HG03469 (cell line): ENCODE results near the gene PRKAG2.

Experiments used
- ATAC-seq: cut with Tn5 transposase; IDR thresholded peaks from one replicate; pipeline ENCODE4 v1.9.1; 2021; ENCODE audit warnings: mild to moderate bottlenecking, moderate library complexity, moderate number of reproducible peaks; ENCODE audit not compliant: unreplicated experiment

PRKAG2 gene

DNA sequence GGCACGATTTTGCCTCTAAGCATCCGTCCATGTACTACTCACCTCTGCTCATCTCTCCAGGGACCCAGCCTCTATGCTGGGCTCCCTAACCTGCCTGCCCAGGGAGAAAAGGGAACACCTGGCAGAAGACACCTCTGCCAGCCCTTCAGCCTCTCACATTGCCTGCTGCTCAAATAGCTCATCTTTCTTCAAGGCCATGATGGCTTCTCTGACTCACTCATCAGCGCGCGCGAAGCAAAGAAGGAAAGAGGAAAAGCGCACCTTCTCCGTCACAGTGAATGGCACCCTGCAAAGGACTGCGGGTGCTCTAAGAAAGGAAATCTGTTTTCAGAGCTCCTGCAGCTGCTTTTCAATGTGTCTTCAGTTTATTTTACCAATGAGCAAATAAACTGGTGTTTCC lies 174.0 kb downstream of the PRKAG2 start:
- no peak for ATAC-seq

DNA sequence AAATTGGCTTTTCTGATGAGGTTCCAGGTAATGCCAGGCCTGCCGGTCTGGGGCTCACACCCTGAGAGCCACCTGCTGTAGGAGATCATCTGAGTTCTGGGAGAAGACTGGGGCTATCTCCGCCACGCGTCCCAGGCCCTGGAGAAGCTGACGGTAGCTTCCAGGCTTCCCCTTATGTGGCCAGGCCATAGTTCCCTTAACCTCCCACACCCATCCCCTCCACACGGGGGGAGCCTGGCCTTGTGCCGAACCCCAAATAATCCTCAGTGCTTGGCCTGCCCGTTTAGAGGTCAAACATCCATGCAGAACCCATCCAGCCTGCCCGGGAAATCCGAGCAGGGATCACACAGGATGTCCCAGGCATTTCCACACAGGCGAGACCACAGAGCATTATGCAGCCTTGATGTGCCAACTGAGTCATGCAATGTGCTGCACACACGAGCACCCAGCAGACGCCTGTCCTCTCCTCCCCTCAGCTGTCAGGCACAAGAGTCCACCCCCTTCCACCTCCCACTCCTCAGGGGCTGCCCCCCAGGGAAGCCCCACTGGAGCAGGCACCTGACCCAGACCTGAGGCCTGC lies 176.2 kb downstream of the PRKAG2 start:
- ATAC-seq = no peak

DNA sequence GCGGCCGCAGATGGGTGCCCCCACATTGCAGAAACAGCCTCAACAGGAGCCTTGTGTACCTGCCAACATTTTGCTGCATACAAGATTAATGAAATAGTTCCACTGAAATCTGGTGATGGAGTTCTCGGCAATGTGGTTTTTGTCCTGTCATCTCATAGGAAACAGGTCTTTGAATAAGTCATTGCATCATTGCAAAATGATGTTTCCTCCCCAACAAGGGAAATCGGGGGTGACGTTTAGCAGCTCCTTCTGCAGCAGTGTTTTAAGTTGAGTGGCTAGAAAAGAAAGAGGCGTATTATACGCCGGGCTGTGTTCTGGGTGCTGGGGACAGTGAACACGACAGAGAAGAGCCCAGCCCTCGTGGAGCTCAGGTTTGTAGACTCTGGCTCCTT lies 177.0 kb downstream of the PRKAG2 start:
- ATAC-seq = no peak

DNA sequence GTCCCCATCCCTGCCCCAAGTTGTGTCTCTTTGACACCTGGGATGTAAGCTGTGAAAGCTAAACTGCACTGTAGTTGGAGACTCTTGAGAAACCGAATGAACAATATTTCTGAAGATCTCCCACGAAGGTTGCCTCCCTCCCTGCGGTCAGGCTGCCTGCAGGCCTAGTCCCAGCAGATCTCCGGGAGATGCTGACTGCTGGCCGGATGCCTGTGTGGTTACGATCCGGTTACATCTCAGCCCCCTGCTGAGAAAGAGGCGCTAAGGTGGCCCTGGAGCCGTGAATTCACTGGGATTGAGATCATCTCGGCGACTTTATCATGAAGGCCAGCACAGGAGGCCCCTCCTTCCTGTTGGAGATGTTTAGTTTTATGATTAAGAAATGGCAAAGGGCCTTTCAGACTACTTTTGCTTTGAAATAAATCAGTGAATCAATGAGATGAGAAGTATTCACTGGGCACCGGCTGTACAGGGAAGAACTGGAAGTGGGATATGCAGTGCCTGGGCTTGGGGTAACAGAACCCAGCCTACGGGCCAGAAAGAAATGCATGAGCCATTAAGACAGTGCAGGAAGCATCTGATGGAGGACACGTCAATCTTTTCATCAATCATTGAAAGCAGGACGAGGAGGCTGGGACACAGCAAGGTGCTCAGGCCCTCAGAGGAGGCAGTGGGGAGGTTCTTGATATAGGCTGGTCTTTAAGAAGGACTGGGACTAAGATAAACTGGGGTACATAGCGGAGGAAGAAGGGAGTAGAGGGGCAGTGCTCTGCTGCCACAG lies 177.6 kb downstream of the PRKAG2 start:
- no peak for ATAC-seq

DNA sequence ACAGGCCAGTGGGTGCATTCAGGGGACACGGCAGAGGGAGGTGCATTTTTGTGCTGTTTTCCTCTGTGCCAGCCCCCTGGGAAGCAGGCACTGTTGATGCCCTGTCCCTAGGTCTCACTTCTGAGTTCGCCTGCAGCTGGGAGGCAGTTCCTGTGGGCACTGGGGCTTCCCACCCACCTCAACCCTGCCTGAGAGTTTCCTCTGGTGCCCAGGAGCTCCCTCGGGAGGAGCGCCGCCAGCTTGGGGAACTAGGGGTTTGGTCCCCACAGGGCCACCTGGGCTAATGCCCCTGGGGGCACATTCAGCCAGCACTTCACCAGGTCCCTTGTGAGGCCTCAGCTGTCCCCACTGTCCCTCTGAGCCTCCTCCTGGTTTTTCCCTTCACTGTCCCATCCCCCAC lies 179.0 kb downstream of the PRKAG2 start:
- ATAC-seq = no peak

DNA sequence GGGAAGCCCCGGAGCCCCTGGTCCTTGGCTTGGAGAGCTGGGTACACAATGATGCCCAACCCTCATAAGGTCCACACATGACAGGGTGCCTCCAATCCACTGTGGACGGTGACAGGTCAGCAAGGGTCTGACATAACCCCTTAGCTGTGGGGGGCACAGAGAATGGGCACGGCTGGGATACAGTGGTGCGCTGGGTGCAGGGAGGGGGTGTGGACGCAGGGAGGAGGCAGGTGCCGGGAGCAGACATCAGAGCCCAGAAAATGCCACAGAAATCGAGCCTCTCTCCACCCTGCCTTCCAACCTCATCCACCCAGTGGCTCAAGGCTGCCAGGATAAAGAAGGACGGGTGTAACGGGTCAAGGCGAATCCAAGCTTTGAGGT lies 179.4 kb downstream of the PRKAG2 start:
- no peak for ATAC-seq

DNA sequence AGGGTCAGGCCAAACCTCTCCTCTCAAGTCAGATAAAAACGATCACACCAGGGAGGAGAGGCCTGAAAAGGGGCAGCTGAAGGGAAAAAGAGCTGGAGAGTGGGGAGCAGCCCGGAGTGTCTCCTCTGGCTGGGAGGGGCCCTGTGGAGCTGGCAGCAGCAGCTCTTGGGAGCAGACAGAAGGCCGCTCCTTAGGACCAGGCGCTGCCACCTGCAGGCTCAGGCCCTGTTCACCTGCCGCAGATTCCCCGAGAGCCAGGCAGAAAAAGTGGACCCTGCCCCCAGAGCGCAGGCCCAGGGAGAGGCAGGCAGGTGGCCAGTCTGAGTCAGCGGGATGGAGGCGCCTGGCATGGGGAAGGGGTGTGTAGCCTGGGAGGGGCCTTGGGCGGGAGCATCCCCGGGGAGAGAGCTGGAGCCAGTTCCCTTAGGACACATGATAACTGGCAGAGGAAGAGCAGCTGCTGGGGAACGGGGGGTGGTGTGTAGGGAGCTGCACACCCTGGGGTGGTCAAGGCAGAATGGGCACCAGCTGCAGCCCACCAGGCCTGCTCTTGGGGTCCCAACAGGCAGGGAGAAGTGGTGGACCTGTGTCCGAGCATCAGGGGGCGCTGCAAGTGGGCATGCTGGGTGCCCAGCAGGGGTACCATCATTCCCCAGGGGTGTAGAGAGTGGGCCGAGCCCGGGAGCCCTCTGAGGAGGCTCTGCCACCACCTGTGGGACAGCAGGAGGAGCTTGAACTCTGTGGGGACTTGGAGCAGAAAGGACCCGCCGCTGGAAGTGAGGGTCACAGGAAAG lies 180.0 kb downstream of the PRKAG2 start:
- no peak for ATAC-seq

DNA sequence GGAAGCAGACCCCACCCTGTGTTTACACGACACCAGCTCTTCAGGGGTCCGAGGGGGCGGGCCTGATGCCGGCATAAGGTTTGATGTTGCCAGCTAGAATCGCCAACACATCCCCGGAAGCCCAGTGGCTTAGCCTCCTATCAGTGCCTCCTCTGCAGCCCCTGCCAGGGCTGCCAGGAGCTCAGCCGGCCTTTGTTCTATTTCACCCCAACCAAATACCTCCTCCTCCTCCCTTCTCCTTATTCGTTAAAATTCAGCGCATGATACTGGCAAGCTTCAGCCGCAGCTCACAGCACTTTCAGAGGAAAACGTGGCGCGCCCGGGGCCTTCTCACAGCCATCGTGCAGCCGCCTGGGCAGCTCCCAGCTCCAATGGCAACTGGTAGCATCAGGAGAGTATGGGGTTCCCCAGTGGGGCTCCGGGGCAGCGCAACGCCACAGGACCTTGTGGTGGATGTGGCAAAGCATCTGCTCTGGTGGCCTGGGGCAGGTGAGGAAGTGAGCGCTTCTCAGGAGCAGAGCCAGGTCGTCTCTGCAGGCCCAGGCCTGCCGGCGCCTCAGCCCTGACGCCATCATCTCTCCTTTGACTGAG lies 180.9 kb downstream of the PRKAG2 start:
- no peak for ATAC-seq

DNA sequence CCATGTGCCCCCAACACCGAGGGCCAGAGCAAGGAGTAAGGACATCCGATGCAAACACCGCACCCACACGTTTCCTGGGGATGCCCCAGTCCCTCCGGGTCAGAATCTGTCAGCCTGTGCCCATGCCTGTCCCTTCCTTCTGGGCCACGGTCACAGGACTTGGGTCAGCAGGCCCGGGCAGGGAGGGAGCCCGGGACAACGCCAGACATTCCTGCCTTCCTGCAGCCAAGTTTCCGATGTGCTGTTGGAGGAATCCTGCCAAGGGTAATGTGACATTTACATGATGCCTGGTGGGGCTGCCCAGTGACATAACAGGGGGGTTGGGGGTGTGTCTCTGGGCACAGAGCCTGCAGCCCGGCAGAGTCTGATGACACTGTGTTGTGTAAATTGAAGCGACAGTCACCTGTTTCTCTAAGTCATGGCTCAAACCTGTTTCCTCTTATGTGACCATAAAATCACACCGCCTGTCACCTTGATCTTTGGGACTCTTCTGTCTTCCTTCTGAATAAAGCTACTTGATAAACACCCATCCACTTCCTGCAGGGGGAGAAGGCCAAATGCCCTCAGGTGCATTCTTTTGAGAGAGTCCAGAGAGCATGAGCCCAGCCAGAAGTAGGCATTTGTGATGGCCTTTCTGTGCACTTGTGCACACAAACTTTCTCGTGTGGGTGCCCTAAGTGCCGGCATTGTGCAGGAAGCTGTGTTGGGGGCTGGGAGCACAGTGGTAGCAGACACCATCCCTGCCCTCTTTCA lies 181.9 kb downstream of the PRKAG2 start:
- no peak for ATAC-seq

DNA sequence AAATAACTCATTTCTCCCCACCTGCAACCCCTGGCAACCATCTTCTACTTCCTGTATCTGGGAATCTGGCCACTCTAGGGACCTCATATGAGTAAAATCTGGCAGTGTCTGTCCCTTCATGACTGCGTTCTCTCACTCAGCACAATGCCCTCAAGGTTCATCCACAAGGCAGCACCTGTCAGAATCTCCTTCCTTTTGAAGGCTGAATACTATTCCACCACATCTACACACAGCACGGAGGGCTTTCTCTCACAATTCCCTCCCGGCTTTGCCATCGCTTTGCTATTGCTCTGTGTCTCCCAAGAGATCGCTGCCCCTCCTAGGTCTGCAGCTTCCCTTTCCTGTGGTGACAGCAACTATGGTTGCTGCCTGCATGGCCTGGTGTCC lies 182.5 kb downstream of the PRKAG2 start:
- no peak for ATAC-seq

DNA sequence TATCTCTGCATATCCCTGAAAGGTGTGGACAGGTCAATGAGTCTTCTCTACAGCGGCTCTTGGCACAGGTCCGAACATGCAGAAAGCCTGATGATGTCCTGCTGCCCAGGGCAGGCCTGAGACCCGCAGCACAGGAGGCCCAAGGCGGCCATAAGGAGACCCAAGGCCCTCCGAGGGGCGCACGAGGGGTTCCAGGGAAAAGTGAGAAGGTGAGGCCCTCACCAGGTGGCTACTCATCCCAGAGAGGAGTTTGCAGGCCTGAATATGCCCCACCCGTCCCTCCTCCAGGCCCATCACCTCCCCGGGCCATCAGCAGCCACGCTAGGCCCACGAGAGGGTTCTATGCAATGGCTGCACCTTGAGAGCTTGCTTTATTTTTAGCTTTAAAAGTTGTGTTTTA lies 183.8 kb downstream of the PRKAG2 start:
- no peak for ATAC-seq

DNA sequence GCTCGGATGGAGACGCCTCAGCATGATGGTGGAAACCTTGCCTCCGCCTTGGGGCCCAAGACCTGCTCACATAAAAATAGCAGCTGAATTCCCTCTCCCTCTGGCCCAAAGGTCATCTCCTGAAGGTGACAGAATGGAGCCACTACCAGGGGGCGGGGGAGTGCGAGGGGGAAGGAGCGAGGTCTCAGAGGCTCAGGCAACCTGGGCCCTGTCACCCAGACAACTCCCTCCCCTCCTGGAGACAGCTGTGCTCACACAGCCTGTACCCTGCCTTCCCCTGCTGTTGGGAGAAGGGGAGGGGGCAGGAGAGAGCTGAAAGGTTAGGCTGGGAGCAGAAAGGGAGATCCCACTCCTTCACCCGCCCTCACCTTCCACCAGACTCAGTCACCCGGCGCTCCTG lies 184.2 kb downstream of the PRKAG2 start:
- ATAC-seq = no peak

DNA sequence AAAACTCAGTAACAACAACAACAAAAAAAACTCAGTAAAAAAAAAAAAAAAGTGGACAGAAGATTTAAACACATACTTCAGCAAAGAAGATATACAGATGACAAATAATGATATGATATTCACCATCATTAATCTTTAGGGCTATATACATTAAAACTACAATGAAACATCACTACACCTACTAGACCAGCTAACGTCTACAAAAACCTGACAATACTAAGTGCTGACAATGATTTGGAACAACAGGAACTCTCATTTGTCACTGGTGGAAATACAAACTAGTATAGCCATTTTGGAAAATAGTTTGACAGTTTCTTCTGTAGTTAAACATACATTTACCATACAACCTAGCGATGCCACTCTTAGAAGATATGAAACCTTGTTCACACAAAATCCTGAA lies 185.5 kb downstream of the PRKAG2 start:
- ATAC-seq = no peak

DNA sequence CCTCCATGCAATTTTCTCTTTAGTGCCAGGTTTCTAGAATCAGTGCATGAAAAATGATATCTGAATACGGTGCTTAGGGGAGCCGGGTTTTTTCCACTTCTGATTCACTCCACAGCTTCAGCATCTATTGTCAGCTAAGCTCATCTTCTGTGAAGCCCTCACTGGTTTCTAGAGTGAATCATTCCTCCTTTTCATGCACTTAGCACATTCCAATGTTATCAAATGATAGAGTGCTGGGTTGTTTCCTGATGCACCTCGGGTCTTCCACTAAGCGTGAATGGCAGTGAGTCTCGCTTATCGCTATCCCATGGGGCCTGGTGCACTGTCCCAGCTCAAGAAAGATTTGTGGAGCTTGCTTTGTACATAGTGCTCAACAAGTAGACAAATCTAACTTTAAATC lies 186.3 kb downstream of the PRKAG2 start:
- no peak for ATAC-seq

DNA sequence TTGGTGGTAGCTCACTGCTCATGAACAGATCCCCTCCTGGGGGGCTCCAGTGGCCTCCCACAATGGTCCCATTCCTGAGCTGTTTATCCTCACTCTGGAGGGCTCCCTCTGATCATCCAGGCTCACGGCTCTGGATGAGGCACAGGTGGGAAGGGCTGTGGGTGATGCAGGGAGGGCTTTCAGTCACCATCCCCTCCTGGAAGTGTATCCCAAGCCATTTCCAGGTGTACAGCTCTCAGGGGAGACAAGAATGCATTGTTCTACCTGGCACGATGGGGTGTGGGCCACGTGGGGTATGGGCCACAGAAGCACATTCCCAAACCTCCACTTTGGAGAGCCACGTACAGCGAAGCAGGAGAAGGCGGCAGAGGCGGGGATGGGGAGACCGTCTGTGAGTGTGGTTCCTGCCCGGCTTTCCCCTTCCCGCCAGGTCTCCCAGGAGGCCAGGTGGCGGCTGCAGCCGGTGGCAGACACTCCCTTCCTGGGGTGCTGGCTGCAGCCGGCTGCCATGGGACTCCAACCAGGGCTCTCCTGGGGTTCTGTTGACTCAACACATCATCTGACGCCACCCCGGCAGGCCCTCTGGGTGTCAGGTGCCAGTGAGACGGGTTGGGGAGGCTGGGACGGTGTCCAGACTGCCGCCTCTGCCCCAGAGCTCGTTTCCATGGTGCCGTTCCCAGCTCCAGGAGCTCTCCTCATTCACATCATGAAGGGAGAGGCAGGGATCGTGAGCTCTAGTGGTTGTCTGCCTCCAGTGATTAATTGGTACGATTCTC lies 187.5 kb downstream of the PRKAG2 start:
- no peak for ATAC-seq

DNA sequence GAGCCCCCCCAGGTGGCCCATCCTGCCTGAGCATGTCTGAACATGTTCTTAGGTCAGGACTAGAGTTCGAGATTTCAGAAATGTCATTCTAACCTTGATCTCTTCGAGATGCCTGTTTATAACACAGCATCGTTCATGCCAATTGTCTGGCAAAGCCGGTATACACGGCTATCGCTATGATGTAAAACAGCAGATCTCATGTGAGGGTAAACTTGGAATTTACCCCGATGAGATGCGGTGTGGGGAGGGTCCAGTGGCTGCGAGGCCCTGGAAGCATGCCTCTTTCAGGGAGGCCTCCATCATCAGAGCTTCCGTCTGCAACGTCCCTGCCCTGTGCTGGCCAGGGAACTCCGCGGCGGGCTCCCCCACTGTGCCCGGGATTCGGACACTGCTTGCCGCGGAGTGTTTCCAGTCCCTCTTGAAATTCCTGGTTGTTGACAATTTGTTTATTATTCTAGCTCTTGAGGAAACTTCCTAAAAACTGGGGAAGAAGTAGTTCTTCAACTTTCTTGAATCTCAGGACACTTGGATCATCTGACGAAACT lies 188.6 kb downstream of the PRKAG2 start:
- no peak for ATAC-seq

DNA sequence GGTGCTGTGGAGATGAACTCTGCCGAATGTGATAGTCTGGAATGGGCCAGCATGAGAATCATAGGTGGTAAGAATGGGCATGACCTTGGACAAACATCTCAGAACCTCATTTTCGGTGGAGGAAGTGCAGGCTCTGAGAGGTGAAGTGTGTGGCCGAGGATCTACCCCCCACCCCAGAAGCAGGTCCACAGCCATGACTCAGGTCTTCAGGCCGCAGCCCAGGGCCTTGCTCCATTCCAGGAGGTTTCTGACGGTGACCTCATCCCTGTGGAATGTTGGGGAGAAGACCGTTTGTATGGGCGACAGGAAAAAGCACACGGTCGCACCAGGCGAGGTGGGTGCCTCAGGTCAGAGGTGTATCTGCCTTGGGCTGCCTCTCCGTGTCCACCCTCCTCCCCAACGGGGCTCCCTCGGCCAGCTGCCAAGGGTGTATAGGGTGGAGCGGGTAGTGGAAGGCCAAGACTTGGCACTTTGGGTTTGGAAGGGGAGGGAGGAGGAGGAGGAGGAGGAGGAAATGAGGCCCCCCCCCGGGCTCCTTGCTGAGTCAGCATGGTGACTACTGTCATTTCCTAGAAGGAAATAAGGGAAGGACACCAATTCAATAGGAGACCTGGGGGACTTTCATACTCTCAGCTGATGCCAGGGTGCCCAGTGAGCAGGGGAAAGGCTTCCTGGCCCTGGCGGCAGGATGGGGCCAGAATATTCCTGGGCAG lies 189.2 kb downstream of the PRKAG2 start:
- no peak for ATAC-seq

DNA sequence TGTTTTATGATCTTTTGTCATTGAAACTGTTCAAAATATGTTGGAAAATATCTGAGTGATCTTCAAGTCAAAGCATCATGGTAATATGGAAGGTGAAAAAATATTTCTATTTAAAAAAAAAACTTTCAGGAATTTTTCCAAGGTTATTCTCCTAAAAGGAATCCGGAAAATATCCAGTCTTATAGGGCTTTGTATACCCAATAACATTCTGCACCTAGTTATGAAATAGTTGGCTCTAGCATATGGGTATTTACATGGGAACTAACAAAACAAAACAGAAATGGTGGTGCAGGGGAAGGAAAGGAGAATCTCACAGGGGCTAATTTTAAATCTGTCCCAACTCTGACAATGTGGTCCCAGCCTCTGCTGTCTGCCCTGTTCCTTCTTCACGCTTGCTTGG lies 190.1 kb downstream of the PRKAG2 start:
- no peak for ATAC-seq

DNA sequence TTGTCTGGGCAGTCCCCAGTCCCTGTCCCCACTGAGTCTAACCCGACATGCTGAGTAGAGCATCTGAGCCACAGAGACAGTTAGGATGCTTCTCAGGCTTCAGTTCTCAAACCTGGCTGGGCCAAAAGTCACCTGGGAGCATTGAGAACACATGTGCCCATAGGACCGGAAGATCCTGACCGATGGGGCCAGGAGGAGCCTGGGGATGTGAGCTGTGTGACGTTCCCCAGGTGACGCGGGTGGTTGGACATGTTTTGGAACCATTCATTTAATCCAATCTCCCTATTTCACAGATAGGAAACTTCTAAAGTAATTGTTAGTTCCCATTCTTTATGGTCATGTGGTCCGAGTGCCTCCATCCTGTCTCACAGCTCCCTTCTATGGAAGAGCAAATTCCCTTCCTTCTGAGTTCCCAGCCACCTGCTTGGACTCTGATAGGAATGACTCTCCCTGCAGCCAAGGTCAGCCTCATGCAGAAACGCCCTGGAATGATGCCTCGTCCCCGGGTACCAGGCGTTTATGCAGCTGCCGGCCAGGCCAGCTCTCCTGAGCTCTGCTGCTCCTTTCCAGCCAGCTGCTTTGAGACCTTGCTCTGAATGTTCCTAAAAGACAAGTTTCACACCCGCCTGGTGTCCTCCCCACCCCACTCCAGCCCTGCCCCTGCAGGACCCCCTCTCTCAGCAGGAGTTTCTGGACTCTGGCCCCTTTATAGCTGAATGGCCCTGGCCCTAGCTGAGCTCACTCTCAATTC lies 190.7 kb downstream of the PRKAG2 start:
- no peak for ATAC-seq
